GM19351 (cell line): ENCODE data around the gene WSB1.
A peak's percentile ranks its signal among the peaks of the same experiment; 100 is the strongest.
"Not testable (repeated sequence)": the region's sequence is repeated elsewhere in the genome, so short reads cannot be mapped to it uniquely, and the experiment has no call there.

Experiments
- ATAC-seq: cut with Tn5 transposase; IDR thresholded peaks from one replicate; pipeline ENCODE4 v1.9.1; 2021; ENCODE audit warnings: mild to moderate bottlenecking, moderate library complexity; ENCODE audit not compliant: unreplicated experiment

The WSB1 gene

DNA sequence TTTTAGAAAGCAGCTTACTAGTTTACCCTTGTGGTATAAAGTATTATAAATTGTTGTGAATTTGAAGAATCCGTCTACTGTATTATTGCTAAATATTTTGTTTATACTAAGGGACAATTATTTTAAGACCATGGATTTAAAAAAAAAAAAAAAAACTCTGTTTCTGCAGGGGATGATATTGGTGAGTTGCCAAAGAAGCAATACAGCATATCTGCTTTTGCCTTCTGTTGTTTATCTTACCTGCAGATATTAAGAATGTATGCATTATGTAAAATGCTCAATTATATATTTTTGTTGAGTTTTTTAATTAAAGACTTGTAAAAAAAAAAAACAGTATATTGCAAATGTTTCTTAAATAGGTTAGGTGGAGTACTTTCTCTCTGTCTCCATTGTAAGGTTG is 19.4 kb downstream of the WSB1 start:
- no peak for ATAC-seq

- ATAC-seq: no peak
Measured at GRCh38 chr17:27315322-27315721, 21.4 kb downstream of the WSB1 start.

DNA sequence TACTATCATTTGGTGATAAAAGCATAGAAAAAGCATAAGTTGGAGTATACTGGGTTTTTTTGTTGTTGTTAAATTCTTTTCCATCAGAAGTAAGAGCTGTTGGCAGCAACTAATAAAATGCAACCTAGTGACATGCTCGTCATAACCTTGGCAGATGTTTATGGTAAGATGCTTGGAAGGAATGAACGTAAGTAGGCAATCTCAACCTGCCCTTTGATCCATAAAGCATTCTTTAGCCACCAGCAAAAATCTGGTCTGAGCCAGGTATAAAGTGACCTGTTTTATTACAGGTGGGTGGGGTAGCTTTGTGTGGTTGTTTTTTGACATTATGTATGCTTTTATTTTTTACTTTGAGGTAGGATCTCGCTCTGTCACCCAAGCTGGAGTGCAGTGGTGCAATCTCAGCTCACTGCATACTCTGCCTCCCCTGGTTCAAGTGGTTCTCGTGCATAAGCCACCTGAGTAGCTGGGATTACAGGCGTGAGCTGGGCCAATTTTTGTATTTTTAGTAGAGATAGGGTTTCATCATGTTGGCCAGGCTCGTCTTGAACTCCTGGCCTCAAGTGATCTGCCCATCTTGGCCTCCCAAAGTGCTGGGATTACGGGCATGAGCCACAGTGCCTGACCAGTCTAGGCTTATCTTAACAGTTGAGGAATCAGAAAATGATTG is 22.0 kb downstream of the WSB1 start:
- ATAC-seq: no peak

DNA sequence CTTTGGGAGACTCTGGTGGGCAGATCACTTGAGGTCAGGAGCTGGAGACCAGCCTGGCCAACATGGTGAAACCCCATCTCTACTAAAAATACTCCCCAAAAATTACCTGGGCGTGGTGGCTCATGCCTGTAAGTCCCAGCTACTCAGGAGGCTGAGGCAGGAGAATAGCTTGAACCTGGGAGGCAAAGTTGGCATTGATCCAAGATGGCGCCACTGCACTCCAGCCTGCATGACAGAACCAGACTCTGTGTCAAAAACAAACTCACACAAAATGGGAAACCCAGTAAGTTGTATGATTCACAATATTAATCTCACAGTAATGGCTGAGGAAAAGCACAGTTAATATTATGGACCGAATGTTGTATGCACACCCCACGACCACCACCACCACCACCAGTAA is 24.3 kb downstream of the WSB1 start:
- no peak for ATAC-seq

GRCh38 chr17:27318633-27319032 is 24.7 kb downstream of the WSB1 start:
- no peak for ATAC-seq

- no peak for ATAC-seq
Measured at GRCh38 chr17:27319541-27320221, 25.8 kb downstream of the WSB1 start.

- ATAC-seq: no peak
Measured at GRCh38 chr17:27320222-27320560, 26.3 kb downstream of the WSB1 start.

DNA sequence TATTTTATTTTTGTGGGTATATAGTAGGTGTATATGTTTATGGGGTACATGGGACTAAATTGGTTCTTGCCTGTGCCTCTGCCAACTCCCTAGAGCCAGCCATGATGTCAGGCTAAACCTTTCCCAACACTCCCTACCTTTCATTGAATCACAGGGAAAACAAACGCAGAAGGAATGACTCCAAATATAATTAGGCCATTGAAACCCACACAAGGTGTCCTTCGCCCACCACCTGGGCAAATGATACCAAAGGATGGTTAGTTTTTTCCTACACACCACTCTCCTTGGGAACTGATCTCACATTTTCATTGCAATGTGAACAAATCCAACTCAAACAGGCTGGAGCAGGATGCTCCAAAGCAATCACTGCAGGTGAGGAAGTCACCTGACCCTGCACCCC is 27.5 kb downstream of the WSB1 start:
- ATAC-seq: no peak

- no peak for ATAC-seq
Measured at GRCh38 chr17:27322026-27322425, 28.1 kb downstream of the WSB1 start.

DNA sequence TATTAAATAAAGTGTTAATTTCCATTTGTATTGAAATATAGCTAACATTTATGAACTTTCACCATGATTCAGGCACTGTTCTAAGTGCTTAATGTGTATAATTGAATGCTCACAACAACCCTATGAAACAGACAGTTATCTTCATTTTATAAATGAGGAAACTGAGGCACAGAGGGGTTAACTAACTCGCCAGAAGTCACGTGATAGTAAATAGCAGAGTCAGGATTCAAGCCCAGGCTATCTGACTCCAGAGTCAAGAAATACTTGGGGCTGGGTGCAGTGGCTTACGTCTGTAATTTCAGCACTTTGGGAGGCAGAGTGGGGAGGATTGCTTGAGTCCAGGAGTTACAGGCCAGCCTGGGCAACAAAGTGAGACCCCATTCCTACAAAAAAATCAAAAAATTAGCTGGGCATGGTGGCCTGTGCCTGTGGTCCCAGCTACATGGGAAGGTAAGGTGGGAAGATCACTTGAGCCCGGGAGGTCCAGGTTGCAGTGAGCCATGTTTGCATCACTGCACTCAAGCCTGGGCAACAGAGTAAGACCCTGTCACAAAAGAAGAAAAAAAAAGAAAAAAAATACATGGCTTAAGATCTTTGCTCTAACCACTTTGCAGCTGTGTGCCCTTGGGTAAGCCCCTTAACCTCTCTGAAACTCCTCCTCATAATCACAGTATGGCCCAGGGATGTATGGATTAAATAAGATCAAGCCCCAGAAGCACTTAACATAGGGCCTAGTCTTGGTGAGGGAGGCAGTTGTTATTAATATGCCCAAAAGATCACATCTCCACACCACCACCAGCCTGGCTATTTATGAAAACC is 29.0 kb downstream of the WSB1 start:
- ATAC-seq: no peak

- ATAC-seq: no peak
Measured at GRCh38 chr17:27323538-27324215, 29.8 kb downstream of the WSB1 start.

DNA sequence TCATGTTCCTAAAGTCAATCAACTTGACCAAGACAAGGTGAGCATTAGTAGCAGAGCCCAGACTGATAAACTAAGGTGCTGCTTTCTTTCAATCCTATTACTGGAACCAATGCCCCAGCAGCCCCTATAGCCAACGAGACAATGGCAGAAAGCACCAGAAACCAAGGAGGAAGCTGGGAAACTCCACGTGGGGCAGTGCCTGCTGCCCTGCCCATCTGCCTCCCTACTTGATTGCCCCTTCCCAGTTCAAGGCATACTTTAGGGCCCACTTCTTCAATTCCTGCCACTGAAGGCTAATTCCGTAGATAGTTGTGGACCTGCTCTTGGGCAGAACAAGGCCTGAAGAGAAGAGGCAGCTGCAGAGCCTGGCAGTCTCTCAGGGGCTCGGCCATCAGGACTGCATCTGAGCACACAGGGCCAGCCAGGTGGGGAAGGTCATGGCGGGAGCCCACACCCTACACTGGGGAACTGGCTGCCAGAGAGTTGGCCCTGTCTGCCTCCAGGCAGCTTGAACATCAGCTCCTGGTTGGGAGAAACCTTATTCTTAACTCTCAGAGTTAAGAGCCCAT is 30.9 kb downstream of the WSB1 start:
- ATAC-seq: no peak

GRCh38 chr17:27326051-27326450 is 32.1 kb downstream of the WSB1 start:
- ATAC-seq: no peak

DNA sequence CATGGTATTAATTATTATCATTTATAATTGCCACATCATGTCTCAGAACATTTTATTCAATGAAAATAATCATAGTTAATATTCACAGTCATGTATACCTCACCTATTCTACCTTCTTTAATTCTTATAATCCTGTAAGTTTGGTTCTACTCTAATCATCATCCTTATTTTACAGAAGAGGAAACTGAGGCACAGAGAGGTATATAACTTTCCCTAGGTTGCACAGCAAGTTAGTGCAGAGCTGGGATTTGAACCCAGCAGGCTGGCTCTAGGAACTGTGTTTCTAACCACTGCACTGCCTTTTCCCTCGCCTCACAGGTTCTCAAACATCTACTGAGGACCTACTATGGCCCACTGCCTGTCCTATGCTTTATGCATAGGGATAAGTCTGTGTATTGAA is 32.7 kb downstream of the WSB1 start:
- ATAC-seq: no peak

DNA sequence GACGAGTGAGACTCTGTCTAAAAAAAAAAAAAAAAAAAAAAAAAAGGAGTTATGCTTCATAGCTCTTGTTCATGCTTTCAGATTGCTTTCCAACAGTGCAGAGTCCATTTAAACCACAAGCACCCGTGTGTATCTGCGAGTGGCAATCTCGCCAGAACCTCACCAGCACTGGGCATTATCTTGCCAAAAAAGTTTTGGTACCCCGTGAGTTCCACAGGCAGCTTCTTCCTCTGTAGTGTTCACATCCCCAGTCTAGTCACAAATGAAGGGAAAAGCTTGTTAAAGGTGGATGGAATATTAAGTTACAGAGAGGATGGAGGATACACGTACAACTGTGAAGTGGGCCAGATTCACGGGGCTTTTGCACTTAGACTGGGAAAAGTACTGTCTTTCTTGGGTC is 33.5 kb downstream of the WSB1 start:
- no peak for ATAC-seq

GRCh38 chr17:27327871-27328270 is 34.0 kb downstream of the WSB1 start:
- ATAC-seq: no peak

- not testable (repeated sequence) for ATAC-seq
Measured at GRCh38 chr17:27328686-27329085, 34.8 kb downstream of the WSB1 start.

DNA sequence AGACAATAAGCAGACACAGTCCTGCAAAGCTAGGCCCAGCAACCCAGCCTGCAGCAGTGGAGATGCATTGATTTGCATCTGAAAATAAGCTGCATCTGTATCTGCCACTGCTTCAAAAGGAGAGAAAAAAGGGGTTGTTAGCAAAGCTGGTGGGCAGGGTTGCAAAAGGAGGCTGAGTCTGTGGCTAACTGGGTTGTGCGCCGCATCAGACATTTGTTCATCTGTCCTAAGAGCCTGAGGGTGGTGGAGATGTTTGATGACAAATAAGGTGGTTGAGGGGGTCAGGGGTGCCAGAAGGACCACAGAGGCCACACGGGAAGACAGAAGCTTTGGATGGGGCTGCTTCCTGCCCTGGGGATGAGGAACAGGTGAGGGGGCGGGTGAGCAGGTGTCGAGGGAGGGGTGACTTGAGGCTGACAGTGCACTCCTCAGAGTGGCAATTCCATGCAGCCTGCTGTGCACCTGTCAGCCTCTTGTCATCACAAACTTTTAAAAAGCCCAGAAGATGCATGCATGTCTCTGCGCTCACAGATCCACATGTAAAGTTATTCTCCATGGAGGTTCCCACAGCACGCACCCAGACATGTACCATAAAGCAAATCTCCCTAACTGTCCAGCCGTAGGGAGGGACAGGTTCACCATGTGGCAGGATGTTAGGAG is 35.4 kb downstream of the WSB1 start:
- ATAC-seq: no peak

GRCh38 chr17:27332047-27332393 is 38.1 kb downstream of the WSB1 start:
- ATAC-seq: no peak

- peak; percentile 89 for ATAC-seq
Measured at GRCh38 chr17:27332485-27333409, 38.8 kb downstream of the WSB1 start.
